Activated CD4-positive, alpha-beta T cell treated with anti-CD3 and anti-CD28 coated beads for 36 hours (primary cell): ENCODE measurements around the gene GPR151. TPM values are rescaled to one million over a fixed set of nuclear protein-coding genes. Genes with fewer than 3 reads are reported as not detected.
"Not testable (repeated sequence)": the region's sequence is repeated elsewhere in the genome, so short reads cannot be mapped to it uniquely, and the experiment has no call there.

ENCODE experiments used
- ATAC-seq: fragments of 200-7000 bp; cut with Tn5 transposase; one replicate; pipeline ENCODE4 v1.10.0; 2021; ENCODE audit warnings: mild to moderate bottlenecking, moderate library complexity
- CTCF ChIA-PET: fragments of 350-600 bp; sonication (Branson Sonifier 250); formaldehyde crosslinking; loops from one replicate; lab custom pipeline; 2021; ENCODE audit warnings: antibody characterized with exemption; lab: Charles Lee
- POLR2A ChIA-PET: fragments of 350-600 bp; sonication (Branson Sonifier 250); formaldehyde crosslinking; loops from one replicate; lab custom pipeline; 2021; ENCODE audit warnings: antibody characterized with exemption, inconsistent platforms; lab: Charles Lee
- DNase-seq: peaks from one replicate; pipeline ENCODE4 v3.0.0-alpha.2; 2020
- H3K27ac Mint-ChIP-seq: one replicate; pipeline ENCODE4 v1.8.0; 2021; ENCODE audit warnings: mixed read lengths
- H3K27me3 Mint-ChIP-seq: one replicate; pipeline ENCODE4 v1.8.0; 2021; ENCODE audit warnings: mixed read lengths
- H3K36me3 Mint-ChIP-seq: one replicate; pipeline ENCODE4 v1.8.0; 2021; ENCODE audit warnings: low read depth, mixed read lengths
- H3K4me1 Mint-ChIP-seq: one replicate; pipeline ENCODE4 v1.8.0; 2021; ENCODE audit warnings: mixed read lengths
- H3K4me3 Mint-ChIP-seq: one replicate; pipeline ENCODE4 v1.8.0; 2021; ENCODE audit warnings: mild to moderate bottlenecking, moderate library complexity, mixed read lengths
- H3K9me3 Mint-ChIP-seq: one replicate; pipeline ENCODE4 v1.8.0; 2021; ENCODE audit warnings: low read depth, mixed read lengths
- intact Hi-C, 2 experiments: fragments of 100-400 bp; cut with DNase I in 1 of 2; cut with micrococcal nuclease in 1 of 2; formaldehyde crosslinking; loops; one replicate each; pipeline versions ENCODE4 v1.14.2 to v1.15.1; 2022 to 2024; cut with DNase I, micrococcal nuclease
- total RNA-seq, 2 experiments: library from RNA; stranded (reverse); gene quantifications; one replicate each; pipeline ENCODE4 v1.2.3, GENCODE V29; 2021

Gene GPR151
- total RNA-seq, result not detected

GRCh38 chr5:146516151-146516475, at the start of gene GPR151:
Gene GPR151 (minus strand): TSS chr5:146516190. CDS start chr5:146516113, 77 bp downstream.
- Mint-ChIP-seq H3K27ac (no peak within 1 kb of the TSS), H3K4me3 (no peak within 1 kb of the TSS), H3K9me3 (no peaks in the 10 kb centered on the region), H3K4me1 (no peaks in the 10 kb centered on the region), H3K36me3 (peaks cover 6% of the 10 kb centered on the region), H3K27me3 (peaks cover 2% of the 10 kb centered on the region)
- POLR2A ChIA-PET, result no interaction called here
- intact Hi-C loops, result no loop called here
- CTCF ChIA-PET, result interaction anchor here (0.6 to 2.7 kb wide), 3 partner anchors 16 to 47 kb away, joined by 3 to 19 read pairs (median 3); no protein-coding TSS in a partner anchor
- ATAC-seq (no peak), DNase-seq (no peak)

- POLR2A ChIA-PET, result interaction anchor here (0.6 kb wide), 1 partner anchor 264 kb away, joined by 6 read pairs; no protein-coding TSS in a partner anchor
- no peak overlapping the region for H3K27ac Mint-ChIP-seq
- CTCF ChIA-PET, result interaction anchor here (0.6 to 2.7 kb wide), 2 partner anchors 399 to 402 kb away, joined by 3 to 10 read pairs; no protein-coding TSS in a partner anchor
- H3K27me3 Mint-ChIP-seq, result no peaks in the 10 kb centered on the region
- DNase-seq (no peak), ATAC-seq (no peak)
- H3K9me3 Mint-ChIP-seq, result no peaks in the 10 kb centered on the region
- no peak overlapping the region for H3K4me3 Mint-ChIP-seq
- H3K36me3 Mint-ChIP-seq, result no peaks in the 10 kb centered on the region
- no peaks in the 10 kb centered on the region for H3K4me1 Mint-ChIP-seq
- intact Hi-C loops, result no loop called here
Observed at GRCh38 chr5:146564007-146564762, 48.2 kb upstream of the GPR151 start.

GRCh38 chr5:146562461-146562860, 46.5 kb upstream of the GPR151 start:
- no peaks in the 10 kb centered on the region for H3K36me3 Mint-ChIP-seq
- CTCF ChIA-PET, result interaction anchor here (0.7 to 2.7 kb wide), 3 partner anchors 58 to 626 kb away, joined by 3 to 10 read pairs (median 3); no protein-coding TSS in a partner anchor
- DNase-seq (no peak), ATAC-seq (no peak)
- H3K9me3 Mint-ChIP-seq, result no peaks in the 10 kb centered on the region
- H3K4me3 Mint-ChIP-seq, result no peak overlapping the region
- H3K27me3 Mint-ChIP-seq, result no peaks in the 10 kb centered on the region
- POLR2A ChIA-PET, result no interaction called here
- no peaks in the 10 kb centered on the region for H3K4me1 Mint-ChIP-seq
- no peak overlapping the region for H3K27ac Mint-ChIP-seq
- intact Hi-C loops, result no loop called here

- ChIA-PET CTCF (interaction anchor here (0.7 kb wide), 1 partner anchor 59 kb away, joined by 3 read pairs; no protein-coding TSS in a partner anchor), POLR2A (no interaction called here)
- H3K9me3 Mint-ChIP-seq, result no peaks in the 10 kb centered on the region
- intact Hi-C loops, result no loop called here
- no peak for DNase-seq
- no peak overlapping the region for H3K27ac Mint-ChIP-seq
- H3K4me3 Mint-ChIP-seq, result no peak overlapping the region
- no peak for ATAC-seq
- H3K4me1 Mint-ChIP-seq, result no peaks in the 10 kb centered on the region
- H3K36me3 Mint-ChIP-seq, result no peaks in the 10 kb centered on the region
- H3K27me3 Mint-ChIP-seq, result no peaks in the 10 kb centered on the region
Observed at GRCh38 chr5:146561711-146562110, 45.7 kb upstream of the GPR151 start.

GRCh38 chr5:146560205-146560812, 44.3 kb upstream of the GPR151 start:
- DNase-seq (no peak), ATAC-seq (no peak)
- CTCF ChIA-PET, result interaction anchor here (1.0 kb wide), 1 partner anchor 22 kb away, joined by 3 read pairs; no protein-coding TSS in a partner anchor
- Mint-ChIP-seq H3K4me1 (no peaks in the 10 kb centered on the region), H3K27ac (no peak overlapping the region), H3K4me3 (no peak overlapping the region), H3K36me3 (no peaks in the 10 kb centered on the region), H3K9me3 (no peaks in the 10 kb centered on the region), H3K27me3 (peaks cover 2% of the 10 kb centered on the region)
- intact Hi-C loops, result no loop called here
- POLR2A ChIA-PET, result no interaction called here

- CTCF ChIA-PET, H3K36me3 Mint-ChIP-seq, ATAC-seq, H3K27me3 Mint-ChIP-seq, H3K4me1 Mint-ChIP-seq, H3K4me3 Mint-ChIP-seq, DNase-seq, POLR2A ChIA-PET, H3K27ac Mint-ChIP-seq, H3K9me3 Mint-ChIP-seq, intact Hi-C loops: not testable (repeated sequence)
Observed at GRCh38 chr5:146556884-146557283, 40.9 kb upstream of the GPR151 start.

GRCh38 chr5:146553446-146553845, 37.5 kb upstream of the GPR151 start:
- ChIA-PET CTCF (interaction anchor here (1.1 to 2.1 kb wide), 2 partner anchors 11 to 413 kb away, joined by 4 to 10 read pairs; no protein-coding TSS in a partner anchor), POLR2A (no interaction called here)
- intact Hi-C loops, result no loop called here
- Mint-ChIP-seq H3K27ac (no peak overlapping the region), H3K4me1 (no peaks in the 10 kb centered on the region), H3K36me3 (no peaks in the 10 kb centered on the region), H3K27me3 (peaks cover 15% of the 10 kb centered on the region), H3K4me3 (no peak overlapping the region), H3K9me3 (no peaks in the 10 kb centered on the region)
- ATAC-seq, result no peak
- no peak for DNase-seq

GRCh38 chr5:146549615-146550014, 33.6 kb upstream of the GPR151 start:
- POLR2A ChIA-PET, result no interaction called here
- no peaks in the 10 kb centered on the region for H3K9me3 Mint-ChIP-seq
- H3K27me3 Mint-ChIP-seq, result peaks cover 12% of the 10 kb centered on the region
- intact Hi-C loops, result no loop called here
- H3K36me3 Mint-ChIP-seq, result no peaks in the 10 kb centered on the region
- no peaks in the 10 kb centered on the region for H3K4me1 Mint-ChIP-seq
- no peak overlapping the region for H3K4me3 Mint-ChIP-seq
- ATAC-seq, result no peak
- no peak for DNase-seq
- CTCF ChIA-PET, result interaction anchor here (1.1 to 1.3 kb wide), 2 partner anchors 16 to 416 kb away, joined by 4 to 6 read pairs; no protein-coding TSS in a partner anchor
- no peak overlapping the region for H3K27ac Mint-ChIP-seq

- H3K27me3 Mint-ChIP-seq, result peaks cover 8% of the 10 kb centered on the region
- no peaks in the 10 kb centered on the region for H3K9me3 Mint-ChIP-seq
- DNase-seq (no peak), ATAC-seq (no peak)
- no peak overlapping the region for H3K27ac Mint-ChIP-seq
- H3K36me3 Mint-ChIP-seq, result no peaks in the 10 kb centered on the region
- CTCF ChIA-PET, result interaction anchor here (0.7 to 1.6 kb wide), 4 partner anchors 15 to 640 kb away, joined by 4 to 6 read pairs (median 4); no protein-coding TSS in a partner anchor
- no peaks in the 10 kb centered on the region for H3K4me1 Mint-ChIP-seq
- H3K4me3 Mint-ChIP-seq, result no peak overlapping the region
- intact Hi-C loops, result no loop called here
- POLR2A ChIA-PET, result no interaction called here
Observed at GRCh38 chr5:146548781-146549449, 32.9 kb upstream of the GPR151 start.

GRCh38 chr5:146544232-146544631, 28.2 kb upstream of the GPR151 start:
- POLR2A ChIA-PET, result no interaction called here
- peaks cover under 1% of the 10 kb centered on the region for H3K27me3 Mint-ChIP-seq
- no peak overlapping the region for H3K27ac Mint-ChIP-seq
- no peaks in the 10 kb centered on the region for H3K36me3 Mint-ChIP-seq
- no peaks in the 10 kb centered on the region for H3K4me1 Mint-ChIP-seq
- no peak overlapping the region for H3K4me3 Mint-ChIP-seq
- no peak for ATAC-seq
- DNase-seq, result no peak
- CTCF ChIA-PET, result interaction anchor here (1.3 to 3.0 kb wide), 2 partner anchors 11 to 421 kb away, joined by 3 to 11 read pairs; no protein-coding TSS in a partner anchor
- intact Hi-C loops, result loop anchor here in 1 of 2 experiments (5.0 kb wide), 1 partner anchor 118 kb away; no protein-coding TSS in a partner anchor
- H3K9me3 Mint-ChIP-seq, result no peaks in the 10 kb centered on the region
